ENCODE data around the gene CPT1B. TPM values are rescaled to one million over a fixed set of nuclear protein-coding genes. Genes with fewer than 3 reads are reported as not detected.
A peak's percentile ranks its signal among the peaks of the same experiment; 100 is the strongest.
"Not testable (repeated sequence)": the region's sequence is repeated elsewhere in the genome, so short reads cannot be mapped to it uniquely, and the experiment has no call there.

Gene CPT1B
- total and polyA plus RNA-seq, 10 of the 15 experiments (the other 5 are each of a cell fraction or from before 2014, with no cell fraction given): 3.5 to 54.0 (median 21.7) TPM

DNA sequence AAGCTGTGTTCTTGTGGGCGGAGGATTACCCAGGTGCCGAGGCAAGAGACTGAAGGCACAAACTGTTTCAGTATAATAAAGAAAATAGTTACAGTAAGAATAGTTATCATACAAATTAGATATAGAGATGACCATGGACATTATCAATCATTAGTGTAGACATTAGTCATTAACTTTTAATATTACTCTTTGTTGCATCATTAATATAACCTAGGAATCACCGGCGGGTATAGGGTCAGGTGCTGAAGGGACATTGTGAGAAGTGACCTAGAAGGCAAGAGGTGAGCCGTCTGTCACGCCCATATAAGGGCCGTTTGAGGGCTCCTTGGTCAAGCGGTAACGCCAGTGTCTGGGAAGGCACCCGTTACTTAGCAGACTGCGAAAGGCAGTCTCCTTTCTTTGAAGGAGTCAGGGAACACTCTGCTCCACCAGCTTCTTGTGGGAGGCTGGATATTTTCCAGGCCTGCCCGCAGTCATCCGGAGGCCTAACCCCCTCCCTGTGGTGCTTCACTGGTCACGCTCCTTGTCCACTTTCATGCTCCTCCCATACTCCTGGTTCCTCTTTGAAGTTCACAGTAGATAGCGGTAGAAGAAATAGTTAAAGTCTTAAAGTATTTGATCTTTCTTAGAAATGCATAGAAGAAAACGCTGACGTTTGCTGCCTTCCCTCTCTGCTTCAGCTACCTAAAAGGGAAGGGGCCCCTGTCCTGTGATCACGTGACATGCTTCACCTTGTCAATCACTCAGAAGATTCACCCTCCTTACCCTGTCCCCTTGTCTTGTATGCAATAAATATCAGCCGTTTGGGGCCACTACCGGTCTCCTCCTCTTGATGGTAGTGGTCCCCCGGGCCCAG, 44.1 kb downstream of the CPT1B start:
- POLR2A ChIA-PET: interaction anchor here (0.6 to 10.0 kb wide), 11 partner anchors 7 to 343 kb away, joined by 3 to 232 read pairs (median 5); partner anchors contain the start of genes CHKB, KLHDC7B, SCO2 and SYCE3
- H3K9me3 ChIP-seq (replicated peaks; ENCODE audit: control insufficient read depth, insufficient read depth, low read length); H3K36me3 ChIP-seq (ENCODE audit: control insufficient read depth in 2 of 2, insufficient read depth in 2 of 2, low read length in 1 of 2); H4K20me1 ChIP-seq (ENCODE audit: control insufficient read depth, insufficient read depth); H3K27me3 ChIP-seq (replicated peaks in 1 of 2; ENCODE audit: control insufficient read depth in 2 of 2, insufficient read depth in 2 of 2, low read length in 1 of 2); DNase-seq (ENCODE audit: low read depth, low spot score); H2AFZ ChIP-seq (ENCODE audit: control insufficient read depth, low read depth, low read length); ATAC-seq; intact Hi-C loops (cut with micrococcal nuclease; ENCODE audit: unreplicated experiment): not testable (repeated sequence)
- RAD21 ChIA-PET (ENCODE audit: unreplicated experiment): interaction anchor here (0.9 to 2.6 kb wide), 6 partner anchors 8 to 87 kb away, joined by 3 to 12 read pairs (median 5); partner anchors contain the start of genes KLHDC7B and SCO2
- BruUV-seq (replicated peaks): TSS peak; percentile 51
- 35% methylated on average over 21 of the region's 21 CpGs for WGBS (ENCODE audit: insufficient coverage, insufficient replicate concordance, low lambda C conversion rate, missing lambda C conversion rate)
- peak overlapping the region; percentile 76 for H3K9ac ChIP-seq (ENCODE audit: control insufficient read depth, insufficient read depth, low read length)
- peak; percentile 81 for FAIRE-seq
- peaks cover 42% of the 10 kb centered on the region for H3K79me2 ChIP-seq (ENCODE audit: control insufficient read depth, insufficient read depth, low read length)
- in situ Hi-C loops (cut with MboI): loop anchor here (10.0 kb wide), 1 partner anchor 569 kb away; the partner anchor contains the start of gene PIM3
- H3K4me1 ChIP-seq (ENCODE audit: control insufficient read depth, insufficient read depth, low read length): peaks cover 49% of the 10 kb centered on the region
- CTCF ChIA-PET: interaction anchor here (0.6 to 2.0 kb wide), 6 partner anchors 8 to 112 kb away, joined by 3 to 11 read pairs (median 4); partner anchors contain the start of gene SCO2
- SMC1A ChIA-PET (ENCODE audit: uncharacterized antibody, unreplicated experiment): interaction anchor here (0.6 to 3.3 kb wide), 3 partner anchors 9 to 88 kb away, joined by 3 to 13 read pairs (median 10); partner anchors contain the start of gene SCO2
- H3K4me3 ChIP-seq: peak overlapping the region; percentile 51
- H3K27ac ChIP-seq (ENCODE audit: control insufficient read depth, insufficient read depth): peak overlapping the region; percentile 95
- peak overlapping the region; percentile 40 for H3K4me2 ChIP-seq (ENCODE audit: control insufficient read depth, insufficient read depth)
- TF ChIP-seq PRDM15 (CRISPR knock-in tag; IDR thresholded peaks at IDR 0.05) (peak; percentile 86; the same call in 1 of the 2 replicates), ZNF592 (IDR thresholded peaks at IDR 0.05) (peak; percentile 34; the same call in 1 of the 2 replicates), MEF2B (IDR thresholded peaks at IDR 0.05; ENCODE audit: partially characterized antibody, poor library complexity, severe bottlenecking) (peak; percentile 25), BHLHE40 (IDR thresholded peaks at IDR 0.05; ENCODE audit: borderline replicate concordance in 1 of 2, low read depth in 2 of 2, low read length in 1 of 2) (peak; percentile 68 to 93), ZBTB4 (CRISPR knock-in tag; IDR thresholded peaks at IDR 0.05) (peak; percentile 90; the same call in 1 of the 2 replicates), POLR2AphosphoS5 (IDR thresholded peaks at IDR 0.05; ENCODE audit: low read length) (peak; percentile 73)
- TF ChIP-seq, protein P1, sequence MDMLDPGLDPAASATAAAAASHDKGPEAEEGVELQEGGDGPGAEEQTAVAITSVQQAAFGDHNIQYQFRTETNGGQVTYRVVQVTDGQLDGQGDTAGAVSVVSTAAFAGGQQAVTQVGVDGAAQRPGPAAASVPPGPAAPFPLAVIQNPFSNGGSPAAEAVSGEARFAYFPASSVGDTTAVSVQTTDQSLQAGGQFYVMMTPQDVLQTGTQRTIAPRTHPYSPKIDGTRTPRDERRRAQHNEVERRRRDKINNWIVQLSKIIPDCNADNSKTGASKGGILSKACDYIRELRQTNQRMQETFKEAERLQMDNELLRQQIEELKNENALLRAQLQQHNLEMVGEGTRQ (IDR thresholded peaks at IDR 0.05; ENCODE audit: borderline replicate concordance, low read depth, low read length): peak; percentile 58
